HG02759 (cell line): ENCODE measurements around the gene EIF4E3.

Source experiments
- ATAC-seq: cut with Tn5 transposase; IDR thresholded peaks from one replicate; pipeline ENCODE4 v1.9.1; 2021; ENCODE audit warnings: mild to moderate bottlenecking, moderate library complexity; ENCODE audit not compliant: unreplicated experiment

Gene EIF4E3

GRCh38 chr3:71725271-71725991, at the start of gene EIF4E3:
TSS of gene EIF4E3 (minus strand) at chr3:71725402. CDS start at chr3:71725367, 35 bp downstream.
- ATAC-seq: peak; percentile 63

GRCh38 chr3:71771884-71772283, 46.7 kb upstream of the EIF4E3 start:
- no peak for ATAC-seq

GRCh38 chr3:71771126-71771525, 45.9 kb upstream of the EIF4E3 start:
- ATAC-seq: no peak

GRCh38 chr3:71763426-71763825, 38.2 kb upstream of the EIF4E3 start:
- ATAC-seq: no peak

- no peak for ATAC-seq
Measured at GRCh38 chr3:71760140-71760539, 34.9 kb upstream of the EIF4E3 start.

GRCh38 chr3:71759401-71759800, 34.2 kb upstream of the EIF4E3 start:
- no peak for ATAC-seq

- ATAC-seq: no peak
Measured at GRCh38 chr3:71758091-71758490, 32.9 kb upstream of the EIF4E3 start.

GRCh38 chr3:71754610-71755253, 29.5 kb upstream of the EIF4E3 start:
- ATAC-seq: no peak

- ATAC-seq: no peak
Measured at GRCh38 chr3:71753701-71754609, 28.8 kb upstream of the EIF4E3 start, which contains the start of gene GPR27. TSS of gene GPR27 (plus strand) at chr3:71753855. CDS start at chr3:71754050, 195 bp downstream.

GRCh38 chr3:71752831-71753700, 27.9 kb upstream of the EIF4E3 start:
- no peak for ATAC-seq

GRCh38 chr3:71751602-71752001, 26.4 kb upstream of the EIF4E3 start:
- ATAC-seq: no peak

- ATAC-seq: no peak
Measured at GRCh38 chr3:71744738-71745137, 19.5 kb upstream of the EIF4E3 start.

- no peak for ATAC-seq
Measured at GRCh38 chr3:71742621-71743020, 17.4 kb upstream of the EIF4E3 start.

- ATAC-seq: no peak
Measured at GRCh38 chr3:71734881-71735280, 9.7 kb upstream of the EIF4E3 start.

GRCh38 chr3:71733319-71733718, 8.1 kb upstream of the EIF4E3 start:
- ATAC-seq: no peak

- ATAC-seq: no peak
Measured at GRCh38 chr3:71732637-71733036, 7.4 kb upstream of the EIF4E3 start.

GRCh38 chr3:71728632-71729342, 3.6 kb upstream of the EIF4E3 start:
- ATAC-seq: no peak

GRCh38 chr3:71726146-71726545, 944 bp upstream of the EIF4E3 start:
- no peak for ATAC-seq

- peak; percentile 51 for ATAC-seq
Measured at GRCh38 chr3:71724584-71725270, 475 bp downstream of the EIF4E3 start.
